RPMI7951 (cell line): Measurements from ENCODE around the gene ZNF385B. TPM values are rescaled to one million over a fixed set of nuclear protein-coding genes. Genes with fewer than 3 reads are reported as not detected.

Source experiments
- DNase-seq: peaks from one replicate; pipeline ENCODE4 v3.0.0-alpha.2; 2012; ENCODE audit warnings: low read depth
- total RNA-seq: library from RNA; depleted of rRNA; stranded (reverse); fragments of >200 nt; shearing (Covaris generic); gene quantifications from 2 replicates; pipeline ENCODE4 v1.2.3, GENCODE V29; 2014

Gene ZNF385B
- total RNA-seq, 1 experiment from 2014 or later, result 0.48 TPM

GRCh38 chr2:179746981-179747380 is 114.4 kb downstream of the ZNF385B start:
- DNase-seq, result no peak

DNA sequence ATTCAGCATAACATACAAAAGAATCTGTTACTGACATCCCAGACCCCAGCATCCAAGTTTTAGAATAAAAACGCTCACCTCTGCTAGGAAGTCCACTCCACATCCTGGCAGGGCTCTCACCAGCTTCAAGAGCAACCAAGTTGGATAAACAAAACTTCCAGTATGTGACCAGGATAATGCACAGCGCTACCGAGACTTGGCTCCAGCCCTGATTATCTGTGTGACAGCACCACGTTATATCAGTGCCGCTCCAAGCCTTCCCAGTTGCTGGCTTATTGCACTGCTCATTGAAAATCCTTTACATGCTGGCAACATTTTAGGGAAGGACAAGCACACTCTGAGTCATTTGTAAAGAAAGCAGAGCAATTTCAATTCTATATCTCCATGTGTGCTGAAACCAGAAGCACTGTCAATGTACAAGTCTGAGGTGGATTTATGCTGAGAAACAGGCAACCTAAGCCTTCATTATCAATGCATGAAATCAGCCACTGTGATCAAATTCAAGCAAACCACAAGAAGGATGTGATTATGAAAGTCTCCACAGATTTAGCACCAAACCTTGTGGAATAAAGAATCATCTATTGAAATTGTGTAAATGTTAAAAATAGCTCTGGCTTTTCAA is 115.7 kb downstream of the ZNF385B start:
- DNase-seq, result peak; percentile 1

- no peak for DNase-seq
These were observed 117.0 kb downstream of the ZNF385B start for GRCh38 chr2:179744401-179744800.

- DNase-seq, result no peak
These were observed 120.1 kb downstream of the ZNF385B start for GRCh38 chr2:179741317-179741716.

- no peak for DNase-seq
These were observed 131.4 kb downstream of the ZNF385B start for GRCh38 chr2:179729966-179730365.

- no peak for DNase-seq
These were observed 134.8 kb downstream of the ZNF385B start for GRCh38 chr2:179726461-179727180.

DNA sequence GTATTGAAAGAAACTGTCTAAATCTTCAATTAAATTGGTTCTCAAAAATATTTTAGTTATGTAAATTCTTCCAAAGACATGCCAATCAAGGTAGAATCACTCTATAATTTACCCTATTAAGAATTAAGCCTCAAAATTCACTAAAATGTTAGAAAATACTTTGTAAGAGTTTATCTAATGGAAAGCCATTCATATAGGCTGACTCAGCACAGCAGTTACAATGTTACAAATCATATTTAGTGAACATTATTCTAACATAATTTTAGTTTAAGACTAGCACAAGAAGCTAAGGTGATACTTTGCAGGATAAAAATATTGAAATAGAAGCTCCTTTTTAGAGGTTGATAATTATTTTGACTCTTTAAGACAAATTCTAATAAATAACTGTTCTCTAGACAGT is 137.0 kb downstream of the ZNF385B start:
- no peak for DNase-seq

DNA sequence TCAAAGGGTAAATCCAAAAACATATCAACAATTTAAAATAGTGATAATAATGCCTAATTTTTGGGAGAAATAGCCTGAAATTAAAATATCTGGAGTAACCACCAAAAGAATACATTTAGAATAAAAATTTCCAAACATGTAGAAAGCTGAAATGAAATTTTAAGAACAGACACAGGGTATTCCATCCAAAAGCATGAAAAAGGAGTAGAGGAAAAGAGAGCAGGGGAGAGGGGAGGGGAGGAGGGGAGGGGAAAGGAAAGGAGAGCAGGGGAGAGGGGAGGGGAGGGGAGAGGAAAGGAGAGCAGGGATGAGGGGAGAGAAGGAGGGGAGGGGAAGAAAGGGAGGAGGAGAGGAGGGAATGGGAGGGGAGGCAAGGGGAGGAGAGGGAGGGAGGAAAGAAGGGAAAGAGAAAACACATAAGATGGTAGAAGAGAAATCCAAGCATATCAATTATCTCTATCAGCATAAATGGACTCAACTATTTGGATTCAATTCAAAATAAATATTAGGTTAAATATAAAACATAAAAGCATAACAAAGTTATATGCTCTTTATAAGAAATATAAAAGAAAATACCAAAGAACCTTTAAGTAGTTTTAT is 141.1 kb downstream of the ZNF385B start:
- DNase-seq, result no peak

GRCh38 chr2:179715871-179716270 is 145.5 kb downstream of the ZNF385B start:
- DNase-seq, result no peak

- DNase-seq, result no peak
These were observed 146.2 kb downstream of the ZNF385B start for GRCh38 chr2:179715196-179715595.

- no peak for DNase-seq
These were observed 148.6 kb downstream of the ZNF385B start for GRCh38 chr2:179712825-179713224.

- DNase-seq, result no peak
These were observed 150.0 kb downstream of the ZNF385B start for GRCh38 chr2:179711375-179711774.

DNA sequence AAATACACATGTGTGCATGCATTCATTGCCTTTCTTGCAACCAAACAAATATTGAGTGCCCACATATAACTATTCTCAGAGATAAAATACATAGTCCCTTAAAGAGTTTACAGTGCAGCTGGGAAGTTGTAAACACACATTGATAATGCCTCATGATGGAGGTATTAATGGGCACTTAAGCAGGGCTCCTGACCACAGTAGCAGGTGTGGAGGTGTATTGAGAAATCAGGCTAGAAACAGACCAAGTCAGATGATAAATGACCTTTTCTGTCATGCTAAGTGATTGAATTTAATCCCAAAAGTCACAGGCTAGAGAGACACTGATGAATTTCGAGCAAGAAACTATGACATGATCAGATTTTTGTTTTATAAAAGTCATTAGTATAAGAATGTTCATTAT is 157.7 kb downstream of the ZNF385B start:
- no peak for DNase-seq

- DNase-seq, result no peak
These were observed 158.5 kb downstream of the ZNF385B start for GRCh38 chr2:179702912-179703311.

- peak; percentile 4 for DNase-seq
These were observed 159.8 kb downstream of the ZNF385B start for GRCh38 chr2:179701524-179702110.

- DNase-seq, result no peak
These were observed 165.9 kb downstream of the ZNF385B start for GRCh38 chr2:179695486-179695885.

GRCh38 chr2:179694963-179695362 is 166.4 kb downstream of the ZNF385B start:
- no peak for DNase-seq

DNA sequence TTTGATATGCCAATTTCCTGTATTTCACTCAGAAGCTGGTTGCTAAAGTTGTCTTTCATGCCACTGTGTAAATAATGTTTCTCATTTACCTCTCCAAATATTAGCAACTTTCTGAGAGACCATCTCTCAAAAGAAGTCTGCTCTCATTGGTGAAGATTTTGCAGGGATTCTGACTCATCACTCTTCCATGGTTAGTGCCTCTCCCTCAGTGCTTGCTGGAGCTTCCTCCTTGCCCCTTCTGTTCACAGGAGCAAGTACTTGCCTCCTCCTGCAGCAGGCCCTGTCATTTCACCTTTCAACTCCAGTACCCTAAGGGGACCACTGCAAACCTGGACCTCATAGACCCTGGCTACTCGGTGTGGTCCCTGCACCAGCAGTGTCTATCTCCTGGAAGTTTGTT is 168.8 kb downstream of the ZNF385B start:
- no peak for DNase-seq

- DNase-seq, result no peak
These were observed 169.4 kb downstream of the ZNF385B start for GRCh38 chr2:179692043-179692442.

DNA sequence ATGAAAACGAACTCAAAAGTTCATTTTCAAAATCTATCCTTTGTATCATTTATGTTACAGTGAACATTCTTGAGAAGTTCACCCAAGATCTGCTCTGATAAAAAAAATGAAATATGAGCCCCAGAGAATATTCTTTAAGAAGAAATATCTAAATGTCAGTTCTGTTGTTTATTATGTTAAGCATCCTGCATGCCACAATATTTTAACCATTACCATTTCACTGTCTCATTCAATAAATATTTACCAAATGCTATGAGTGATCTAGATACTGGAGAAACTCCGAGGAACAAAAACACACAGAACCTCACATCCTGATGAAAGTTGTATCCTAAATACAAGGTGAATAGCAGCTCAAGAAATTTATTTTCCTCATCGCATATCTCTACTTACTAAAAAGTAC is 170.2 kb downstream of the ZNF385B start:
- DNase-seq, result no peak

DNA sequence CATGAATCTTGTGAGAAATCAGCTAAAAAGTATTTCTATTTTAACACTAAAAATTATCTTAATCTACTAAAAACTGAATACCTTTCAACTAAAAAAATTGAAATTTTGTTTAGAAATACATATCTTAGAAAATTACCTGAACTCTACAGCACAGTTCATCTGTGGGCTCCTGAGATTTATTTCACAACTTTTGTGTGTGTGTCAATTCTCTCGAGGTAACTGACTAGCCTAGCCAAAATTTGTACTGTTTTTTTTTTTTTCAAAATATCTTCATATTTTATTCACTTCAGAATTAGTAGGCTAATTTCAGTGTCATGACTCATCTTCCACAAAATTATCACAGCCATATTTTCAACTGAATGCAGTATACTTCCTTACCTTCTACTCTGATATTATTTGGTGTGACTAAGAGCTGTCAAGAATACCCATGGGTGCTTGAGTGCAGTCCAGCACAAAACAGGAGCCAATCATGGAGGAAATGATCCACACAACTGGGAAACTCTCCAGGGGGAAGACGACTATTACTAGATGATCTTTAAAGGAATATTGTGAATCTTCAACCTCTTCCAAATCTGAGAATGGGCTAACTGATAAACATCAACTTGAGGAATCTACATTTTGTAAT is 174.6 kb downstream of the ZNF385B start:
- DNase-seq, result no peak

DNA sequence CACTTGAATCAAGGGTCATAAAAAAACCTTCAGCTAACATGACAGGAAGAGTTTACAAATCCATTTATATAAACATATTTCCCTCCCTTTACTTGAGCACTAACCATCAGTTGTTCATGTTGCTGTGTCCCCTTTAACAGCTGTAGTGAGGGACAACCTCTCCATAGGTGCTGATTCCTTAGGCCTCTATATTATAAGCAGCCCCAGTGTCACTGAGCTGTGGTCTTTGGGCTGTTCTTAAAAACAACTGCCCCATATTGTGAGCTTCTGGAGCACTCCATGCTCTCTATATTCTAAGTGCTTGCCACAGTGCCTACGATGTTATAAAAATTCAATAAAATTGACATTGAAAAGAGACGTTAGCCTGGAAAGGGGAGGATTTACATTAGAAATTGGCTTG is 175.3 kb downstream of the ZNF385B start:
- DNase-seq, result no peak
